Retina (tissue), 1 donor: ENCODE measurements around the gene DOK6.
"Not testable (repeated sequence)": the region's sequence is repeated elsewhere in the genome, so short reads cannot be mapped to it uniquely, and the experiment has no call there.

Experiments used
- DNase-seq: peaks from one replicate; pipeline ENCODE4 v3.0.0-alpha.2; 2016

Gene DOK6

DNA sequence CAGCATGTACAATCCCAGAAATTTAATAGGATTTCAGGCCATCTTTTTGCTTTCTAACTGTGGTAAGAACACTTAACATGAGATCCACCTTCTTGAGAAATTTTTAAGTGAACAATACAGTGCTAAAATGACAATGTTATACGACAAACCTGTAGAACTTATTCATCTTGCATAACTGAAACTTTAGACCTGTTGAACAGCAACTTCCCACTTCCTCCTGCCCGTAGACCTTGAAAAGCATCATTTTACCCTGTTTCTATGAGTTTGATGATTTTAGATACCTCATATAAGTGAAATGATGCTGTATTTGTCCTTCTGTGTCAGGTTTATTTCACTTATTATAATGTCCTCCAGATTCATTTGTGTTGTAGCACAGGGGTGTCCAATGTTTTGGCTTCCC is 418.8 kb downstream of the DOK6 start:
- no peak for DNase-seq

GRCh38 chr18:69820538-69820937 is 419.9 kb downstream of the DOK6 start:
- no peak for DNase-seq

- DNase-seq = no peak
Measured at GRCh38 chr18:69830189-69830588, 429.5 kb downstream of the DOK6 start.

GRCh38 chr18:69834980-69835379 is 434.3 kb downstream of the DOK6 start:
- DNase-seq = not testable (repeated sequence)

GRCh38 chr18:69838003-69838402 is 437.3 kb downstream of the DOK6 start:
- DNase-seq = no peak

GRCh38 chr18:69838620-69839411 is 438.1 kb downstream of the DOK6 start:
- DNase-seq = no peak

GRCh38 chr18:69839497-69839896 is 438.8 kb downstream of the DOK6 start:
- no peak for DNase-seq

DNA sequence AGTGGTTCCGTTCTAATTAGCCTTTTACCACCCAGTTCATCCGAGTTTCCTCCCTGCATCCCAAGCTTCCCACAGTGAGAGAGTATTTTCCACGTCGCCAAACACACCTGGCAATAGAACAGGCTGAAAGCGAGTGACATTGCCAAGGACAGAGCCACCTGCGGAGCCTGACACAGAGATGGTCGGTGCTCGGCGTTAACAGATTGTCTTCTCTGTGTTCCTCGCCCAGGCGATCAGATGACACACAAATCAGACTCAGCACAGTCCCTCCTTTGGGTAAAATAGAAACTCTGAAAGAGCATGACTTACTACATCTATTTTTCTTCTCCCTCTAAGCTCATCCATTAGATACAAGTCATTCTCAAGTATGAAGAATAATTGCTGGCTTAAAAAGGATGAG is 439.3 kb downstream of the DOK6 start:
- no peak for DNase-seq

DNA sequence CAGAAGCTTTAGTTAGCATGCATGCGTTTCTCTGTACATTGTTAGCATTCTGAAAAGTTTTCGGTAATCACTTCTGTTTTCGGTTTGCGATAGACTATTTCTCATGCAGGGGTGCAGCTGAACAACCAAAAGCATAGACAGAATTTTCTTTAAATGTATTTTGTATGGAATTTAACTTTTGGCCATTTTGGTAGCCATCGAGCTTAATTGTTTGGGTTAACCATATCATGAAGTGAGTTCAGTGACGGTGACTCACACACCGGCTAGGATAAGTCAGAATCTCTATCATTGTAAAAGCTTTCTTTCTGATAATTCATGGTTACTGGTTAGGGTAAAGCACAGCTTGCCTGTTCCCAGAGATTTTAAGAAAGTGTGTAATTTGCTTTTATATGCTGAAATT is 439.8 kb downstream of the DOK6 start:
- no peak for DNase-seq

GRCh38 chr18:69841117-69841516 is 440.4 kb downstream of the DOK6 start:
- no peak for DNase-seq

- DNase-seq = no peak
Measured at GRCh38 chr18:69843015-69843414, 442.3 kb downstream of the DOK6 start.

GRCh38 chr18:69844656-69845055 is 444.0 kb downstream of the DOK6 start:
- no peak for DNase-seq

DNA sequence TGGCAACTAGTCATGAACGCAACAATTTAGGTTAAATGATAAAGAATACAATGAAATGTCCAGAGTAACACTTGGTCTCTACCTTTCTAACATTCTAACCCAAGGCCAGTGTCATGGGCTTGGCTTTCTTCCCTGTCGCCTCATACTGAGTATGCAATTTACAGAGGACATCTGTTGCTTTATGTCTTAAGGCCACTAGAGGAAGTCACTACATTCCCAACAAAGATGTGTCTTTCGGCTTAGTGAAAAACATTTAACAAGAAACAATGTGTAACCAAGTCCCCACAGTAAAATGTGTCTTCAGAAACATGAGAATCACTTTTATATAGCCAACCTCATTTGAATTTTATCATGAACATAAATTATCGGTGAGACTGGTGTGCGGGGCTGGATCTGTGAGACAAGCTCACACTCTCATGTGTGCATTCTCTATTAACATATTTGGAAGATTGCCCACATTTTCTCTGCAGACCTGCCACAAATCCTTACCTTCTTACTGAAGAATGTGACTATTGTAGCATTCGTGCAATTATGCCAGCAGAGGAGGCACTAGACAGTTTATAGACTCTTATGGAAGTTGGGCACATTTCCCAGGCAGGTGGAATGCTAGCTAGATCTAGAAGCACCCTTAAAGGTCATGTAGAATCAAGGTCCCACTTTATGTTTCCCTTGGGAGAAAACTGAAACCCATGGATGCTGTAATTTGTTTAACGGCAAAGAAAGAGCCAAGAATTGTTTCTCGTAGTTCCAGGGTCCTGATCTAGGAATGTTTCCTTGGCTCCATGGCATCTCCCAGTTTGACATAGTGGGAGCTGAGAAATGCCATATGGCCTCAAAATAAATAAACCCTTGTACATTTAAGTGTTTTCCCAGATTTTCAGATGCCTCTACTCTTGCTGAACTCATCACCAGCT is 445.2 kb downstream of the DOK6 start:
- DNase-seq = no peak

GRCh38 chr18:69853051-69853450 is 452.4 kb downstream of the DOK6 start:
- no peak for DNase-seq

GRCh38 chr18:69854455-69854854 is 453.8 kb downstream of the DOK6 start:
- no peak for DNase-seq

DNA sequence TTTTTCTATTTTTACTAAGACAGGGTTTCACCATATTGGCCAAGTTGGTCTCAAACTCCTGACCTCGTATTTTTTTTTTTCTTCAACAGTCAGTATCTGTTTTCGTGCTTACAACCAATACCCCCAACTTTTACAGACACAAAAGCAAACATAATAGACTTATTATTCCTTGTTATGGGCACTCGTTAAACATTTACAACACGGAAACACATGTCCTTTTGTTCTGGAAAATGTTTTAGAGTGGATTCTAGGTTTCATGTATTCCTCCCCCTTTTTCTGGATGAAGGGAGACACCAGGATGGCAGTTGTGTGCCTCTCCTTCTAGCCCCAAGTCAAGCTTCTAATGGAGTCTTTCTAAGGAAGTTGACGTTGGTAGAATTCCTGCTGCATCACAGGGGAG is 458.2 kb downstream of the DOK6 start:
- DNase-seq = no peak

DNA sequence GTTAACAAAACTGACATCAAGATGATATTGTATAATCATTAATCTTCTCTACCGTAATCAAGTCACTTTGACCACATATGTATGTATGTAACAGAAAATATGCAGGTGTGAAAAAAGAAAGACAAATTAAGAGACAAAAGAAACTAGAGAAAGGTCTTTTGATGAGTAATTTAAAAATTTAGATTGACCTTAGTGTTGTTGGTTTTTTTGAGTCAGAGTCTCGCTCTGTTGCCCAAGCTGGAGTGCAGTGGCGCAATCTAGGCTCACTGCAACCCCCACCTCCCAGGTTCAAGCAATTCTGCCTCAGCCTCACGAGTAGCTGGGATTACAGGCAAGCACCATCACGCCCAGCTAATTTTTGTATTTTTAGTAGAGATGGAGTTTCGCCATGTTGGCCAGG is 464.1 kb downstream of the DOK6 start:
- DNase-seq = not testable (repeated sequence)

DNA sequence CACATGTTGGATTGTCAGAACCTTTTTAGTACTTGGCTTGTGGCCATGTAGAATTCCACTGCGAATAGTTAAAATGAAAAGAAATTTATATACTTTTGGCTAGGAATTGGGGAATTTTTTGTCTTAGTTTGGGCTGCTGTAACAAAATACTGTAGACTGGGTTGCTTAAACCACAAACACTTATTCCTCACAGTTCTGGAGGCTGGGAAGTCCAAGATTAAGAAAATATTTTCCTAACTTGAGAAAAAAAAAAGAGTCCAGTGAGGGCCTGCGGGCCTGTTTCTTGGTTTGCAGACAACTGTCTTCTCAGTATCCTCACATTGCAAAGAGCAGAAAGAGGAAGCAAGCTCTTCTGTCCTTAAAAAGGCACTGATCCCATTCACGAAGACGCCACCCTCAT is 465.1 kb downstream of the DOK6 start:
- DNase-seq = no peak

DNA sequence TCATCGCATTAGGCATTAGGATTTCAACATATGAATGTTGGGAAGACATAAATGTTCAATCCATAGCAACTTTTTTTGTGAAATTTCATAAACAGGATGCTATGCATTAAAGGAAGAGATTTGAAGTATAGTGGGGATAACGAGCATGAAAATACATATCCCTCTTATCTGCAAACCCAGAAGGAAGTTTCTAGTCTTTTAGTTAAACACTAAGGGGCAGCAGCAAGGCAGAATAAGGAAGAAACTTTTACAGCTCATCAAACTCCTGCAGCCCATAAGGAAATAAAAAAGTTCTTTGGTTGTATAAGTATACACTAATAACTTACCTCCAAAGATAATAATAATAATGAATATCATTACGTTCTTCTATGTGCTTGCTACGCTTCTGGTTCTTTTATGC is 465.5 kb downstream of the DOK6 start:
- no peak for DNase-seq

DNA sequence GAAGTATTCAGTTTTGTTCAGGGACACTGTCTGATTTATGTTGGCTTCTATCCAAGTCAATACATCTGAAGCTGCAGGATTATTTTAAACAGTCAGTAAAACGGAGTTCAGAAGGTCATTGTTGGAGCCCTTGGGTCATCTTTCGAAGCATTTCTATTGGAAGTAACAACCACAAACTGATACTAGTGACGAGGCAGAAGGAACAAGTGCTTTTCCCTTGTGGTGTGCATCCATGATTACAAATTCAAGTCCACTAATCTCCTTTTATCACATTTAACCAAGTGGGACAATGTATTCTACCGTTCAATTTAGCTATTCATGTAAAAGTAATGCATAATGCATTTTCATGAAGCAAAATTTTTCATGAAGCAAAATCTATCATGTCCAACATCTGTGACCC is 470.0 kb downstream of the DOK6 start:
- no peak for DNase-seq

- no peak for DNase-seq
Measured at GRCh38 chr18:69871363-69871762, 470.7 kb downstream of the DOK6 start.

GRCh38 chr18:69872661-69873060 is 472.0 kb downstream of the DOK6 start:
- DNase-seq = no peak

GRCh38 chr18:69874058-69874457 is 473.4 kb downstream of the DOK6 start:
- DNase-seq = no peak

DNA sequence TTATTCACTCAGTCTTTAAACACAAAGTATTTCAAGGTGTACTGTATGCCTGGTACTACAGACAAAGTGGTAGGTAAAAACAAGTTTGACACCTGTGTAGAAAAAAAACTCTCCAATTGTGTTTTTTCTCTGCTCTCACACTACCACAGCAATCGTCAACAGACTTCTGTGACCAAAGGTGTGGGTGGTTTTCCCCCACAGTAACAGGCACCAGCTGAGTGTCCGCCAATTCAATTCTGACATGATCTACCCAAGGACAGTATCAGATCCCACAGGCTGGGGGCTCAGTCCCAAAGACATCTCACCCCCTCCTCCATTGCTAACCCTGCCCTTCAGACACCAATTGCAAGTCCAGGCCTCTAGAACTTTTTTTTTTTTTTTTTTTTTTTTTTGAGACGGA is 475.8 kb downstream of the DOK6 start:
- DNase-seq = no peak
